PC-3 (cell line): Measurements from ENCODE around the gene SLC24A3.
"Not testable (repeated sequence)": the region's sequence is repeated elsewhere in the genome, so short reads cannot be mapped to it uniquely, and the experiment has no call there.

Source experiments
- CTCF ChIP-seq: fragments of 300-600 bp; sonication (generic); conservative IDR thresholded peaks from 2 replicates; pipeline ENCODE4 v1.5.1; 2017; ENCODE audit warnings: antibody characterized with exemption, low read depth, mild to moderate bottlenecking, low read length
- EZH2 ChIP-seq: fragments of 300-600 bp; sonication (generic); IDR thresholded peaks from one replicate; pipeline ENCODE4 v1.6.1; 2017; ENCODE audit warnings: antibody characterized with exemption, mild to moderate bottlenecking, low read length; ENCODE audit not compliant: unreplicated experiment

- not testable (repeated sequence) for TF ChIP-seq CTCF, EZH2
These were observed 427.1 kb downstream of the SLC24A3 start for GRCh38 chr20:19639471-19640045.
